BJ (cell line): Measurements from ENCODE around the gene USF2. TPM values are rescaled to one million over a fixed set of nuclear protein-coding genes. Genes with fewer than 3 reads are reported as not detected.
A peak's percentile ranks its signal among the peaks of the same experiment; 100 is the strongest.

Source experiments
- CTCF ChIA-PET: fragments of 350-600 bp; formaldehyde crosslinking; extraction: SDS; loops from one replicate; lab custom pipeline; 2021; ENCODE audit warnings: antibody characterized with exemption, inconsistent platforms; lab: Yijun Ruan, JAX
- POLR2A ChIA-PET: fragments of 300-600 bp; sonication (Branson Sonifier 250); formaldehyde crosslinking; extraction: SDS; loops from one replicate; lab custom pipeline; 2021; ENCODE audit warnings: antibody characterized with exemption; lab: Charles Lee
- DNase-seq: peaks from one replicate; pipeline ENCODE4 v3.0.0-alpha.2; 2011; ENCODE audit warnings: low read depth
- H3K27me3 ChIP-seq: 2 replicates; pipeline ENCODE4 v1.6.0; 2011; ENCODE audit warnings: low read length; ENCODE audit not compliant: control insufficient read depth, insufficient read depth
- H3K36me3 ChIP-seq: 2 replicates; pipeline ENCODE4 v1.5.1; 2011; ENCODE audit warnings: low read length; ENCODE audit not compliant: control insufficient read depth, insufficient read depth
- H3K4me3 ChIP-seq: 2 replicates; pipeline ENCODE4 v1.5.1; 2011; ENCODE audit warnings: low read depth, mild to moderate bottlenecking, control low read depth, low read length
- polyA plus RNA-seq: library from polyadenylated mRNA; depleted of rRNA; stranded (reverse); fragments of >200 nt; gene quantifications from 2 replicates; pipeline ENCODE4 v1.2.3, GENCODE V29; 2011
- TF ChIP-seq, protein P1 (sequence below): IDR thresholded peaks from 2 replicates; pipeline ENCODE4 v1.5.1; 2011; ENCODE audit warnings: low read depth, mild to moderate bottlenecking, control low read depth, inconsistent platforms, low read length, moderate library complexity; ENCODE audit not compliant: insufficient read depth

The USF2 gene
- polyA plus RNA-seq, 1 experiment = 80.3 TPM

DNA sequence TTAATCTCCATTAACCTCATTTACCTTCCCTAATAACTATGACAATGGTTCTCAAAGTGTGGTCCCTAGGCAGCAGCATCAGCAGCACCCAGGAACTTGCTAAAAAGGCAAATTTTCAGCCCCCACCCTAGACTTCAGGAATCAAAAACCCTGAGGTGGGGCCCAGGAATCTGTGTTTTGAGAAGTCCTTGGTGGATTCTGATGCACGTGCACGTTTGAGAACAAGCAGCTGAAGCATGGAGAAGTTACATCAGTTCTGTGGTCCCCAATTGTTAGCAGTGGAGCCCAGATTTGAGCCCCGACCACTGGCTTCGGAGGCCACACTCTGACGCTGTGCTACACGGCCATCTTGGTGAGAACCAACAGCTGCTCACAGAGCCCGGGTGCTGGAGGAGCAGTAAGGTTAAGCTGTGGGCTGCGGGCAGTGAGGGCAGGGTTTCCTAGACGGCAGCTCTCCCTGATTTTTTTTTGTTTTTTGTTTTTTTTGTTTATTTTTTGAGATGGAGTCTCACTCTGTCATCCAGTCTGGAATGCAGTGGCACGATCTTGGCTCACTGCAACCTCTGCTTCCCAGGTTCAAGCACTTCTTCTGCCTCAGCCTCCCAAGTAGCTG, 46.2 kb downstream of the USF2 start:
- CTCF ChIA-PET = no interaction called here
- H3K36me3 ChIP-seq = no peaks in the 10 kb centered on the region
- POLR2A ChIA-PET = no interaction called here
- no peak for DNase-seq
- H3K27me3 ChIP-seq = no peaks in the 10 kb centered on the region
- no peak overlapping the region for H3K4me3 ChIP-seq
- TF ChIP-seq, protein P1, sequence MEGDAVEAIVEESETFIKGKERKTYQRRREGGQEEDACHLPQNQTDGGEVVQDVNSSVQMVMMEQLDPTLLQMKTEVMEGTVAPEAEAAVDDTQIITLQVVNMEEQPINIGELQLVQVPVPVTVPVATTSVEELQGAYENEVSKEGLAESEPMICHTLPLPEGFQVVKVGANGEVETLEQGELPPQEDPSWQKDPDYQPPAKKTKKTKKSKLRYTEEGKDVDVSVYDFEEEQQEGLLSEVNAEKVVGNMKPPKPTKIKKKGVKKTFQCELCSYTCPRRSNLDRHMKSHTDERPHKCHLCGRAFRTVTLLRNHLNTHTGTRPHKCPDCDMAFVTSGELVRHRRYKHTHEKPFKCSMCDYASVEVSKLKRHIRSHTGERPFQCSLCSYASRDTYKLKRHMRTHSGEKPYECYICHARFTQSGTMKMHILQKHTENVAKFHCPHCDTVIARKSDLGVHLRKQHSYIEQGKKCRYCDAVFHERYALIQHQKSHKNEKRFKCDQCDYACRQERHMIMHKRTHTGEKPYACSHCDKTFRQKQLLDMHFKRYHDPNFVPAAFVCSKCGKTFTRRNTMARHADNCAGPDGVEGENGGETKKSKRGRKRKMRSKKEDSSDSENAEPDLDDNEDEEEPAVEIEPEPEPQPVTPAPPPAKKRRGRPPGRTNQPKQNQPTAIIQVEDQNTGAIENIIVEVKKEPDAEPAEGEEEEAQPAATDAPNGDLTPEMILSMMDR = no peak

DNA sequence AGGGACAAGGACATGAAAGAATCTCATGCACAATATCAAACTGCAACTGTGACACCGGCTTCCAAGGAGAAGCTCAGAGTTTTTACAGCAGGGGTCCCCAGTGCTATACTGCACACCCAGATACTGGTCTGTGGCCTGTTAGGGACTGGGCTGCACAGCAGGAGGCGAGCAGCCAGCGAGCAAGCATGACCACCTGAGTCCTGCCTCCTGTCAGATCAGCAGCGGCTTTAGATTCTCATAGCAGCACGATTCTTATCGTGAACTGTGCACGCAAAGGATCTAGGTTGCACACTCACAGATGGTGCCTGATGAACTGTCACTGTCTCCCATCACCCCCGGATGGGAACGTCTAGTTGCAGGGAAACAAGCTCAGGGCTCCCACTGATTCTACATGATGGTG, 47.1 kb downstream of the USF2 start:
- ChIA-PET CTCF (no interaction called here), POLR2A (no interaction called here)
- H3K36me3 ChIP-seq = no peaks in the 10 kb centered on the region
- H3K27me3 ChIP-seq = no peaks in the 10 kb centered on the region
- H3K4me3 ChIP-seq = no peak overlapping the region
- TF ChIP-seq, protein P1 = no peak
- DNase-seq = no peak

DNA sequence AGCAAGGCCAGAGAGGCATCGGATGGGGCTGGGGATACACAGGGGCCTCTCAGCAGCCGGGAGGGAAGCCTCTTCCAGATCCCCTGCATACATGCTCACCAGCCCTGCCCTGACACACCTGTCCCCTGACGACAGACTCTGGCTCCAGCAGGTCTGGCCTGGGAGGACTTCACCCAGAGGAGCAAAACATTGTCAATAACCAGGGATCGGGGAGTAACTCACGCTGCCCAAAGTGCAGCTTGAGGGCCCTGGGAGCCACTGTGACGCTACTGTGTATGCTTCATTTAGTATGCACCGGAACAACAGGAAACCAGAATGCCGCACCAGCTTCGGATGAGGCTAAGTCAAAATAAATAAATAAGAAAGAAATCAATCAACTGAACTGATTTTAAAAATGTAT, 47.8 kb downstream of the USF2 start:
- Histone ChIP-seq H3K36me3 (no peaks in the 10 kb centered on the region), H3K27me3 (no peaks in the 10 kb centered on the region), H3K4me3 (no peak overlapping the region)
- POLR2A ChIA-PET = no interaction called here
- no peak for DNase-seq
- TF ChIP-seq, protein P1 = no peak
- CTCF ChIA-PET = interaction anchor here (0.9 kb wide), 1 partner anchor 193 kb away, joined by 3 read pairs; no protein-coding TSS in a partner anchor

DNA sequence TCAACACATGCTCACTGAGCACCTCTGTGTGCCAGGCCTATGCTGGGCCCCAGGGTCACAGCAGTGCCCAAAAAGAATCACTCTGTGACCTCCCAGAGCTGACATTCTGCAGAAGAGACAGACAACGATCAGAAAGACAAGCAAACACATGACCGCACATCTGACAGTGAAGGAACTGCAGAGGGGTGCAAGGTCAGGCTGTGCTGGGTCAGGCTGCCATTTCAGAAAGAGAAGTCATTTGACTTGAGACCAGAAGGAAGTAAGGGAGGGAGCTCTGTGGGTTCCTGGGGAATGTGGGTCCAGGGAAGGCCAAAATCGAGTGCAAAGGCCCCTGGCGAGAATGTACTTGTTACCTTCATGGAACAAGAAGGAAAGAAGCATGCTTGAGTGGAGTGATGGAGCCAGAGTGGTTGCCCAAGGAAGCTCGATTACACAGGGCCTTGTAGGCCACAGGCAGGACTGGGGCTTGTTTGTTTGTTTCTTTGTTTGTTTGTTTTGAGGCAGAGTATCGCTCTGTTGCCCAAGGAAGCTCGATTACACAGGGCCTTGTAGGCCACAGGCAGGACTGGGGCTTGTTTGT, 48.8 kb downstream of the USF2 start:
- Histone ChIP-seq H3K27me3 (no peaks in the 10 kb centered on the region), H3K36me3 (no peaks in the 10 kb centered on the region), H3K4me3 (no peak overlapping the region)
- CTCF ChIA-PET = no interaction called here
- POLR2A ChIA-PET = no interaction called here
- TF ChIP-seq, protein P1 = no peak
- no peak for DNase-seq

DNA sequence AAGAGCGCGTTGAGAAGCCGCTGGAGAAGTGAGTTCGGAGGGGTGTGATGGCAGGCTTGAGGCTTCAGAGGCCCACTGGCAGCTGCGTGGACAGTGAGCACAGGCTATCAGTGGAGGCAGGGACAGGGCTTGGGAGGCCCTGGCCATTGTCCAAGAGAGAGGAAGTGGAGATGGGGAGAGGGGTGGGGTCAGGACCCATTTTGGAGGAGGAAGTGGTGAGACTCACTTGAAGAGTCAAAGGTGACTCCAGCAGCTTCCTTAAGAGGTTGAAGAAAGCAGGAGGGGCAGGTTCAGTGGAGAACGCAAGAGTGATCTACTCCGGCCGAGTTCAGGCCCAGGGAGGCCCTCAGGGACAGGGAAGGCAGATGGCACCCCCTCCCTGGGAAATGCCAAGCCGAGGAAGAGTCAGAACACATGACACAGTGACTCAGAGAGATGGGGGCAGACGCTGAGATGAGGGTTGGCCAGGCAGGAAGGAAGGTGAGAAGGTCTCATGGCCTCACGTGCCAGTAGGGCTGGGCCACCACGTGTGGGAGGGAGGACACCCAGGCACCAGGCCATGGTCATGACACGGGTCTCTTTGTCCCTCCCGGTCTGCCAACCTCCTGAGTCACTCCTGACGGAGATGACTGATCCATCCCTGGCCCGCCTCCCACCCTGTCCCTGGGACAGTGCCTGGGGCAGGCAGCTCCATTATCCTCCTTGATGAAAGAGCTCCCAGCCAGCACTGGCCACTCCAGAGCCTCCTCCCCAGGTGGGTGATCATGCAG, 50.1 kb downstream of the USF2 start:
- TF ChIP-seq, protein P1 = no peak
- POLR2A ChIA-PET = no interaction called here
- CTCF ChIA-PET = interaction anchor here (0.8 to 0.9 kb wide), 2 partner anchors 34 to 191 kb away, joined by 3 read pairs; no protein-coding TSS in a partner anchor

More for the DNA sequence above, 50.1 kb downstream of the USF2 start:
- peak; percentile 22 for DNase-seq
- H3K36me3 ChIP-seq = no peaks in the 10 kb centered on the region
- no peak overlapping the region for H3K4me3 ChIP-seq
- no peaks in the 10 kb centered on the region for H3K27me3 ChIP-seq
